SK-N-SH treated with all-trans-retinoic acid at 6 μM for 48 hours (cell line): ENCODE measurements around the gene CKAP2.
"Not testable (repeated sequence)": the region's sequence is repeated elsewhere in the genome, so short reads cannot be mapped to it uniquely, and the experiment has no call there.

Source experiments
- ATAC-seq: fragments of 200-7000 bp; cut with Tn5 transposase; 3 replicates; pipeline ENCODE4 v1.9.1; 2020; ENCODE audit warnings: mild to moderate bottlenecking, moderate library complexity
- ARNTL ChIP-seq: fragments of 450-650 bp; formaldehyde crosslinking; IDR thresholded peaks from 2 replicates; pipeline ENCODE4 v1.5.0; 2020; ENCODE audit warnings: low read depth, mild to moderate bottlenecking, moderate library complexity, borderline replicate concordance
- CREB5 ChIP-seq: fragments of 250-450 bp; sonication (Bioruptor Pico); IDR thresholded peaks from 2 replicates; pipeline ENCODE4 v1.5.1; 2020; ENCODE audit warnings: low read depth, mild to moderate bottlenecking, moderate library complexity
- CSDC2 ChIP-seq: fragments of 250-450 bp; sonication (Bioruptor Pico); IDR thresholded peaks from 2 replicates; pipeline ENCODE4 v1.5.0; 2020; ENCODE audit warnings: mild to moderate bottlenecking, moderate library complexity
- ESRRG ChIP-seq: fragments of 250-450 bp; sonication (Bioruptor Pico); IDR thresholded peaks from 2 replicates; pipeline ENCODE4 v1.6.1; 2021; ENCODE audit warnings: mild to moderate bottlenecking
- GLIS3 ChIP-seq: fragments of 250-450 bp; sonication (Bioruptor Pico); IDR thresholded peaks from 2 replicates; pipeline ENCODE4 v1.5.0; 2020; ENCODE audit warnings: mild to moderate bottlenecking, moderate library complexity
- ISL1 ChIP-seq: fragments of 250-450 bp; sonication (Bioruptor Pico); IDR thresholded peaks from 2 replicates; pipeline ENCODE4 v2.1.2; 2022; ENCODE audit warnings: mild to moderate bottlenecking, moderate library complexity
- OSR1 ChIP-seq: fragments of 250-450 bp; sonication (Bioruptor Pico); IDR thresholded peaks from 2 replicates; pipeline ENCODE4 v1.8.0; 2022; ENCODE audit warnings: moderate library complexity, mild to moderate bottlenecking, inconsistent platforms
- POU6F1 ChIP-seq: fragments of 250-450 bp; sonication (Bioruptor Pico); IDR thresholded peaks from 2 replicates; pipeline ENCODE4 v1.8.0; 2021; ENCODE audit warnings: low read depth, mild to moderate bottlenecking, moderate library complexity, borderline replicate concordance
- PPARA ChIP-seq: fragments of 250-450 bp; sonication (Bioruptor Pico); IDR thresholded peaks from 2 replicates; pipeline ENCODE4 v1.5.0; 2020; ENCODE audit warnings: mild to moderate bottlenecking, borderline replicate concordance
- RARB ChIP-seq: fragments of 250-450 bp; sonication (Bioruptor Pico); IDR thresholded peaks from 2 replicates; pipeline ENCODE4 v1.8.0; 2021; ENCODE audit warnings: mild to moderate bottlenecking, moderate library complexity
- SNAI2 ChIP-seq: fragments of 250-450 bp; sonication (Bioruptor Pico); IDR thresholded peaks from 2 replicates; pipeline ENCODE4 v1.5.0; 2020; ENCODE audit warnings: mild to moderate bottlenecking, moderate library complexity
- TSHZ2 ChIP-seq: fragments of 250-450 bp; sonication (Bioruptor Pico); IDR thresholded peaks from 2 replicates; pipeline ENCODE4 v1.5.0; 2020; ENCODE audit warnings: mild to moderate bottlenecking, moderate library complexity
- ZC3H10 ChIP-seq: fragments of 250-450 bp; sonication (Bioruptor Pico); IDR thresholded peaks from 2 replicates; pipeline ENCODE4 v1.5.1; 2021; ENCODE audit warnings: mild to moderate bottlenecking, moderate library complexity
- ZFP3 ChIP-seq: fragments of 250-450 bp; sonication (Bioruptor Pico); IDR thresholded peaks from 2 replicates; pipeline ENCODE4 v1.5.0; 2020; ENCODE audit warnings: mild to moderate bottlenecking, moderate library complexity
- ZFP30 ChIP-seq: fragments of 450-650 bp; formaldehyde crosslinking; IDR thresholded peaks from 2 replicates; pipeline ENCODE4 v1.5.0; 2022; ENCODE audit warnings: mild to moderate bottlenecking, moderate library complexity
- ZNF565 ChIP-seq: fragments of 450-650 bp; formaldehyde crosslinking; conservative IDR thresholded peaks from 2 replicates; pipeline ENCODE4 v1.5.0; 2020; ENCODE audit warnings: low read depth, mild to moderate bottlenecking, moderate library complexity
- ZNF70 ChIP-seq: fragments of 450-650 bp; formaldehyde crosslinking; IDR thresholded peaks from 2 replicates; pipeline ENCODE4 v1.5.0; 2020; ENCODE audit warnings: mild to moderate bottlenecking, moderate library complexity
- ZNF8 ChIP-seq: fragments of 450-650 bp; formaldehyde crosslinking; IDR thresholded peaks from 2 replicates; pipeline ENCODE4 v1.5.0; 2020; ENCODE audit warnings: mild to moderate bottlenecking, moderate library complexity

The CKAP2 gene

GRCh38 chr13:52454820-52455676 is at the start of gene CKAP2:
Gene CKAP2 (plus strand): TSS chr13:52455478. CDS start chr13:52455557, 79 bp downstream.
- ATAC-seq: peak; percentile 91

GRCh38 chr13:52405767-52406494 is 49.3 kb upstream of the CKAP2 start, which contains the start of gene THSD1:
Gene THSD1 (minus strand): TSS chr13:52406172. CDS start chr13:52402600, 3,572 bp downstream.
- ATAC-seq: peak; percentile 84
- no peak for TF ChIP-seq ZFP3 (CRISPR knock-in tag)
- no peak for TF ChIP-seq GLIS3
- no peak for TF ChIP-seq PPARA (CRISPR knock-in tag)
- TF ChIP-seq CSDC2 (CRISPR knock-in tag): no peak
- no peak for TF ChIP-seq CREB5 (CRISPR knock-in tag)
- no peak for TF ChIP-seq ESRRG (CRISPR knock-in tag)
- no peak for TF ChIP-seq POU6F1 (CRISPR knock-in tag)
- TF ChIP-seq ZFP30 (CRISPR knock-in tag): no peak
- no peak for TF ChIP-seq ARNTL
- TF ChIP-seq ZNF70 (CRISPR knock-in tag): no peak

More at GRCh38 chr13:52454820-52455676, at the start of gene CKAP2:
- TF ChIP-seq ZNF565 (no peak), CSDC2 (CRISPR knock-in tag) (no peak), ZFP30 (CRISPR knock-in tag) (no peak), ZNF8 (peak; percentile 68)

- no peak for ATAC-seq
- TF ChIP-seq SNAI2 (no peak), RARB (no peak), TSHZ2 (no peak), ZFP3 (CRISPR knock-in tag) (no peak), OSR1 (CRISPR knock-in tag) (no peak), ZFP30 (CRISPR knock-in tag) (no peak), ESRRG (CRISPR knock-in tag) (no peak), CSDC2 (CRISPR knock-in tag) (no peak)
Observed at GRCh38 chr13:52406629-52407028, 48.6 kb upstream of the CKAP2 start.

GRCh38 chr13:52407436-52407835 is 47.8 kb upstream of the CKAP2 start:
- ATAC-seq: not testable (repeated sequence)

GRCh38 chr13:52408071-52408658 is 47.1 kb upstream of the CKAP2 start:
- not testable (repeated sequence) for ATAC-seq

GRCh38 chr13:52411629-52412028 is 43.6 kb upstream of the CKAP2 start:
- ATAC-seq: peak; percentile 51
- no peak for TF ChIP-seq ZC3H10 (CRISPR knock-in tag)
- 0 out of 2 replicates have a peak, but pooled peaks have one; percentile 46 for TF ChIP-seq ISL1 (CRISPR knock-in tag)
